HG02870 (cell line): ENCODE results near the gene PRRT1B.
A peak's percentile ranks its signal among the peaks of the same experiment; 100 is the strongest.
"Not testable (repeated sequence)": the region's sequence is repeated elsewhere in the genome, so short reads cannot be mapped to it uniquely, and the experiment has no call there.

Experiments used
- ATAC-seq: cut with Tn5 transposase; IDR thresholded peaks from one replicate; pipeline ENCODE4 v1.9.1; 2021; ENCODE audit warnings: mild to moderate bottlenecking, moderate library complexity; ENCODE audit not compliant: unreplicated experiment

The PRRT1B gene

DNA sequence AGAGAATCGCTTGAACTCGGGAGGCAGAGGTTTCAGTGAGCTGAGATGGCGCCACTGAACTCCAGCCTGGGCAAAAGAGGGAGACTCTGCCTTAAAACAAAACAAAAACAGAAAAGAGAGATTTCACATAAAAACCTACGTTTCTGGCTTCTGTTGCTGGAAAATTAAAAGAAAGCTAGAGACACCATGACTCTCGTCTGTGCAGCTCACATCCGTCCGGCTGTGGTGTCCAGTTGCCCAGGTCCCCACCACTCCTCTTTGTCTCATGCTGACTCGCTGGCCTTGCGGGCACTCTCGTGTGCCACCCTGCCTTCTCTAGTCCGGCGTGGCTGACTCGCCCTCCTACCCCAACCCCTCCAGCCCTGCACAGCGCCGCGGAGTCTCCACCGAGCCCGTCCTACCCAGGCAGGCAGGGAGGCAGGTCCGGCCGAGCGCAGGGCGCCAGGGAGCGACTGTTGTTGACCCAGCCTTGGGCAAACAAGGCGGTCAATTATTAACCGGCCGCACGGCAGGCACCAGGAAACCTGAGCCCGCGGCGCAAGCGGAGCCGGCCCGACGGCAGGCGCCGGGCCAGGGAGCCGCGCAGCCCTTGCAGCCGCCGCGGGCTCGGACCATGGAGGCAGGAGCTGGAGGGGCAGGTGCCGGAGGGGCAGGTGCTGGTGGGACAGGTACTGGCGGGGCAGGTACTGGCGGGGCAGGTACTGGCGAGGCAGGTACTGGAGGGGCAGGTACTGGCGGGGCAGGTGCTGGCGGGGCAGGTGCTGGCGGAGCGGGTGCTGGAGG, at the start of gene PRRT1B:
PRRT1B (plus strand) TSS at position 521 of the 783 bp plus-strand sequence; CDS start at position 614, 93 bp downstream.
- ATAC-seq: no peak

DNA sequence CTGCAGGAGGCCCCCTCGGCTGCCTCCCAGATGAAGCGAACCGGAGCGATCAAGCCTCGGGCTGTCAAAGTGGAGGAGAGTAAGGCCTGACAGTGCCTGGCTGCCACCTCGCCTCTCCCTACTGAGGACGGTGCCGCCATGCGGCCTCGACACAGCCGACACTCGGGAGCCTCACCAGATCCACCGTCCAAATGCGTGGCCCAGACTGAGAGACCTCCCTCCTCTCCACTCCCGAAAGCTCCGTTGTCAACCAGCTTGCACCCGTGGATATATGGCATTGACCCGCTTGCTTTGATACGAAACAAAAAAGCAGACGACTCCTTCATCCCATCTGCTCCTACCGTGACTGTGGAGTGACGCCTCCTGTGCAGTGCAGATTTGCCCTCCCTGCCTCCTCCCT, 49.5 kb upstream of the PRRT1B start:
- ATAC-seq: no peak

DNA sequence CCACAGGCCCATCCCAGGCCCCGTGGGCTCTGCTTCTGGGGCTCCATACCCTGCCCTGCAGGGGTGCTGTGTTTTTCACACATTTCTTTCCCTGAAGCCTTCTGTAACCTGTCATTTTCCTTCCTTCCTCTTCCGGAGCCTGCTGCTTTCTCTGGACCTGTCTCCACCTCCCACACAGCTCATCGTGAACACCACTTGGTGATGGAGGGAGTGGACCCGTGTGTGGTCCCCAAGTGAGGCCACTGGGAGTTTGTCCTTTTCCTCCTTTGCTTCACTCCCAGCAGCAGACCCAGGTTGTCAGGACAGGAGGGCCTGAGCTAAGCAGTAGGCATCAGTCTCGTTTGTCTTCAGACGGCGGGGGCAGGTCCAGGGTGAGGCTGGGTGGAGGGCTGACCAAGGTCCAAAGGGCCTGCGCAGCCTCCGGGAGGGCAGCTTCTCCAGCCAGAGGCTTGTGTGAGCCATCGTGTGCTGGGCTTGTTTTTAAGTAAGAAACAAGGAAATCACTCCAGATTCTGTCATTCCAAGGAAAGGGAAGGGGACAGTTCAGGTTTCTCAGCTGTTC, 48.4 kb upstream of the PRRT1B start:
- ATAC-seq: no peak

DNA sequence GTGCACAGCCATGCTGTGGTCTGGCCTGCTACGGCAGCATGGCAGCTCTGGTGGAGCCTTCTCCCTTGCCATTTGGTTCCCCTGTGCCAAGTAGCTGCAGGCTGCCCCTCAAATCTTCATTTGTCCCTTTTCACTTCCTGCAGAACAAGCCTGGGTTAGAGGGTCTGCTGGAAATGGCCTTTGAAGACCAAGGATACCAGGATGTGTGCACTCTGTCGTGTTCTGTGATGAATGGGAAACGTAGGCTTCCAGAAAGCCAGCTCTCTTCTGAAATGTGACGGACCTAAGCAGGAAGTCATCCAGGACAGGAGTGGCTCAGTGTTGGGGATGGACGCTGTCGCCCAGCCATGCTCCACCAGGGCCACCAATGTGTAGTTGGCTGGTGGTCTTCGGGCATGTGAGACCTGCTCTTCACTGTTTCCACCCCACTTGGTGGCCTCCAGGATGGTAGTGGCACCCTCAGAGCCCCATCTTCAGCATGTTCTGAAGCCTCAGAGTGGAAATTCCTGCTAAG, 46.0 kb upstream of the PRRT1B start:
- no peak for ATAC-seq

DNA sequence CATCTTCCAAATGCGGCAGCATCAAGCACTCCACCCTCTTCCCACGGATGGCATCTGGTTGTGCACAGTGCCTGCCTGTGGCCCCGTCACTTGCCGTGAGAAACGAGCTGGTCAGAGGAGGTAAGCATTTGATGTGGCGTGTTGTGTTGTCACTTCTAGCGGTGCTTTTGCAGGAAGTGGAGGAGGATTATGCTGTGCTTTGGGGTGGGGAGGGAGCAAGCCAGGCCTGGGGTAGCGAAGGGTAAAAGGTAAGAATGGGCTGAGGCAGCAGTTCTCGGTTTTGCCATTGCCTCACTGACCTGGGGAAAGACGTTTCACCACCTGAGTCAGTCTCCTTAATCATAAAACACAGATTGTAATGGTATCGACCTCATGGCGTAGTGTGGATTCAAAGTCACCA, 44.9 kb upstream of the PRRT1B start:
- ATAC-seq: no peak

DNA sequence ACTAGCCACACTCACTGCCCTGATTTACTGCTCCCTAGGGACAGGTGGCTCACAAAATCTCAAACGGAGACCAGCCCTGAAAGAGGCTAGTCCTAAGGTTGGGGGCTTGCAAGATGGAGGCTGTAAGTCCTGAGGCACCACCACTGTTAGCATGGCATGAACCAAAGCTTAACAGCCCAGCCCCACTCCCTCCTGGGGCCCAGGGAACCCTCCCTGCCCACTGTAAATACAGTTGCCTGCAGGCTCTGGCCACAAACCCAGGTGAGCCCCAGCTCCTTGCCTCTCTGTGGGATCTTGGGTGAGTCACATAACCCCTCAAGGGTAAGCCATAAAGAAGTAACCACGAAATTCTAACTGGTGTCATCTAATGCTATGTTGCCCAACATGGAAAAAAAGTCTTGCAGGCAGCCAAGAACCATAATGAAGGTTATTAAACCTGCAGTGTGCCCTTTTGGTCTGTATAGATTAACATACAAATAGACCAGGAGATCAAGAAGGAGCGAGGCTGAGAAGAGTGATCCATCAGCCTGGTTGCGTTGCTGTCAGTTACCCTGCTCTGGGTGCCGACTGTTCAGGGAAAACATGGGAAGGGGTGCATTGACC, 44.3 kb upstream of the PRRT1B start:
- ATAC-seq: no peak

DNA sequence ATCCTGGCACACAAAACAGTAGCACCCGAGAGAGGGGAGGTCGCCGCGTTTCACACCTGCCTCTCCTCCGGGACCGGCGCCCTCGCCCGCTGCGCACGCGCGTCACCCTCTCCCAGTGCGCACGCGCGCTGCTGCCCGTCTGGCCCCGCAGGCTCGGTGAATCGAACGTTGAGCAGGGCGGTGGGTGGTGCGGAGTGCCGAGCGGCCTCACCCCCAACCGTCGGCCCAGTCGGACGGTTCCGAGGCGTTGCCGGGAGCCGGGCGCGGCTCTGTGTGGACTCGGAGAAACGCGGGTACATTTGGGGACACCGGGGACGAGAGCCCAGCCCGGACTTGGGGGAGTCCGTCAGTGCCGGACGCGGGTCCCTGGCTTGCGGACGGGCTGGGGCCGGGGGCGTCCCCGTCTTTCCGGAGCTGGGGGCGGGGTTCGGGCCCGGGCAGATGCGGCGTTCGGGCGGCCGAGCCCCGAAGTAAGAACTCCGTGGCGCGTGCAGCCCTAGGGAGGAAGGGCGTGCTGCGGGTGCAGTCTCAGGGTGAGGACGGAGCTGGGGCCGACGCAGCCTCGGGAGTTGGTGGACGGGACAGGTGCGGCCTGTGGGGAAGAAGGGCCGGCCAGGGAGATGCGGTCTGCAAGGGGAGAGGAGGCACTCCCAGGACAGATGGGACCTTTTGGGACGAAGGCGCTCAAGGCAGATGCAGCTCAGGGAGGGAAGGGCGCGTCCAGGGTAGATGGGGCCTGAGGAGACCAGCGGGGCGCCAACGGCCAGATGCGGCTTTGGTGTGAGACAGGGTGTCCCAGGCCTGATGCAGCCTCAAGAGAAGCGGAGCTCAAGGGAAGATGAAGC, 42.3 kb upstream of the PRRT1B start, which contains the start of gene POMT1:
POMT1 (plus strand) TSS at position 138 of the 845 bp plus-strand sequence. CDS start 1,301 bp downstream, outside the sequence.
- ATAC-seq: peak; percentile 81

DNA sequence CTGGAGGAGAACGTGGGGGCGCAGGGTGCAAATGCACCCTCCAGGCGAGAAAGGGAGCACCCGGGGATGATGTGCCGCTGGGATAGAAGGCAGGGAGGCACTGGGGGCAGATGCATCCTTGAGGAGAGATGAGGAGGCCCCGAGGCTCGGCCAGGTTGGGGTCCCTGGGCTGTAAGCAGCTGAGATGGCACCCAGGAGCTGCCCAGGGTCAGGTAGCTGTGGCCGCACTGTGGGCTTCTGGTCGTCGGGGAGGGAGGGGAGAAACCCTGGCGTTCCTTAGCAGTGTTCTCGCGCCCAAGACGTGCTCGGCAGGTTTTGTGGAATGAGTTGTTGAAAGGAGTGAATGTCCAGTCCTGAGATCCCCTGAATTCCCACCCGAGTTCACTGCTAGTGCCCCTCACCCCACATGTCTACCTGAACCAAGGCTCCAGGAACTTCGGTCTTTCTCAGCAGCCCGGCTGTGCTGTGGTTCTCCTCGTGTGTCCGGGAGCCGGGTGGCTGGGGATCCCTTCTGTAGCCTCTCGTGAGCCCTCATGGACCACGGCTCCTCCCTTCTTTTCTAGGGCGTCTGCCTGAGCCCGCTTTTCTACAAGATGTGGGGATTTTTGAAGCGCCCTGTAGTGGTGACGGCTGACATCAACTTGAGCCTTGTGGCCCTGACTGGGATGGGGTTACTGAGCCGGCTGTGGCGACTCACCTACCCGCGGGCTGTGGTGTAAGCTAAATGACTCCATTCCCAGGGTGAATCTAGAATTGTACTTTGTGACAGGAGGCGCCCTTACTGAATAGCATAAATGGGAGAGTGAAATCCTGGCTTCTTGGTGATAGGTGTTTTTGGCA, 41.5 kb upstream of the PRRT1B start:
- no peak for ATAC-seq

DNA sequence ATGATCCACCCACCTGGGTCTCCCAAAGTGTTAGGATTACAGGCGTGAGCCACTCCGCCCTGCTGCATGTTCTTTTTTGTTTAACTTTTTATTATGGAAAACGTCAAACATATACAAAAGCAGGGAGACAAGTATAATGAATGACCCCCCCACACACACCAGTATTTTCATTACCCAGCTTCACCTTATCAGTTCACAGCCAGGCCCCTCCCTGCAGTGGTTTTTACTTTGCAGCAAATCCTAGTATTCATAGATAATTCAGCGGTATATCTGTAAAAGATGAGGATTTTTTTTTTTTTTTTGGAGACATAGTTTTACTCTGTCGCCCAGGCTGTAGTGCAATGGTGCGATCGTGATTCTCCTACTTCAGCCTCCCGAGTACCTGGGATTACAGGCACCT, 40.3 kb upstream of the PRRT1B start:
- no peak for ATAC-seq

DNA sequence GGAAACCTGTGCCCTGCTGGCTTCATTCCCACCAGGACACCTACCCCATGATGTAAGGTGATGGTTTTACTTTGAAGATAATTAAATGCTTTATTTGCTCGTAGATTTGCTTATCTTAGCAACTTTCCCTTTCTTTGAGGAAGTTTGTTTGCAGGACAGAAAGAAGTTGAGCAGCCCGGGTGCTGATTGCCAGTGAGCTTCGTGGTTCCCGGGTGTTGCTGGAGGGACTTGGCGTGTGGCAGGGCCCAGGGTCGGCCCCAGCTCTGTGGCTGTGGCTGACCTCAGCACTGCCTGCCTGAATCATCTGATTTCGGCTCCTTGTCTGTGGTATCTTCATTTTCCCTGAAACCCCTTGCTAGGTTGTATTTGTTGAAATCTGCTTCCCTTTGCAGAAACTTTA, 33.9 kb upstream of the PRRT1B start:
- ATAC-seq: no peak

DNA sequence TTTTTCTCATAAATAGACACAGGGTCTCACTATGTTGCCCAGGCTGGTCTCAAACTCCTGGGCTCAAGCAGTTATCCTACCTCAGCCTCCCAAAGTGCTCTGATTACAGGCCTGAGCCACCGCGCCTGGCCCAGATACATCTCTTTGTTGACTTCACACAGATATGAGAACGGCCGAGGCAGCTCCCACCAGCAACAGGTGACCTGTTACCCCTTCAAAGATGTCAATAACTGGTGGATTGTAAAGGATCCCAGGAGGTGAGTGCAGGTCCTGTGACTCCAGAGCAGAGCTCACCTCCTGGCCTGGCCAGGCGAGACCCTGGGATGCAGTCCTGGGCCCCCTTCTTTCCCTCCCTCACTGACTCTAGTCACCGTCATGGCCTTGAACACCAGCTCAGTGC, 33.4 kb upstream of the PRRT1B start:
- ATAC-seq: no peak

DNA sequence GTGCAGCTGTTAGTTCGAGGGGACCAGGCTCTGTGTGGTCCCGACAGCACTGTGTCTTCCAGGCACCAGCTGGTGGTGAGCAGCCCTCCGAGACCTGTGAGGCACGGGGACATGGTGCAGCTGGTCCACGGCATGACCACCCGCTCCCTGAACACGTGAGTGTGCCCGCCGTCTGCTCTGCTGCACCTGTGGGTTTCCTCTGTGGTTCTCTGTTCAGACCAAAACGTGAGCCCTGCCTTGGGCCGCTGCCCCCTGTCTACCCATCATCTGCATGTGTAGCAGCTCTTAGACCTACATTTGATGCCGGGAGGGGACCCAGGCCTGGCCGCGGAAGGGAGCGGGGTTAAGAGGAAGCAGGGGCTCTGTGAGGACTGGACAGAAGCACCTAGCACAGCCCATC, 32.1 kb upstream of the PRRT1B start:
- ATAC-seq: no peak

DNA sequence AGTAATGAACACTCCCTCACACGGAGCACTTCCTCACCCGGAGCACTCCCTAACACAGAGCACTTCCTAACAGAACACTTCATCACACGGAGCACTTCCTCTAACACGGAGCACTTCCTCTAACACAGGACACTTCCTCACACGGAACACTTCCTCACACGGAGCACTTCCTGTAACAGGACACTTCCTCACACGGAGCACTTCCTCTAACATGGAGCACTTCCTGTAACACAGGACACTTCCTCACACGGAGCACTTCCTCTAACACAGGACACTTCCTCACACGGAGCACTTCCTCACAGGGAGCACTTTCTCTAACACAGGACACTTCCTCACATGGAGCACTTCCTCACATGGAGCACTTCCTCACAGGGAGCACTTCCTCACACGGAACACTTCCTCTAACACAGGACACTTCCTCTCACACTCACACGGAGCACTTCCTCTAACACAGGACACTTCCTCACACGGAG, 29.7 kb upstream of the PRRT1B start:
- ATAC-seq: not testable (repeated sequence)

DNA sequence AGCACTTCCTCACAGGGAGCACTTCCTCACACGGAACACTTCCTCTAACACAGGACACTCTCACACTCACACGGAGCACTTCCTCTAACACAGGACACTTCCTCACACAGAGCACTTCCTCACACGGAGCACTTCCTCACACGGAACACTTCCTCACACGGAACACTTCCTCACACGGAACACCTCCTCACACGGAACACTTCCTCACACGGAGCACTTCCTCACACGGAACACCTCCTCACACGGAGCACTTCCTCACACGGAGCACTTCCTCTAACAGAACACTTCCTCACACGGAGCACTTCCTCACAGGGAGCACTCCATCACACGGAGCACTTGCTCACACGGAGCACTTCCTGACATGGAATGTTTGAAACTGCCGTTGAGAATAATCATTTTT, 29.2 kb upstream of the PRRT1B start:
- ATAC-seq: no peak

DNA sequence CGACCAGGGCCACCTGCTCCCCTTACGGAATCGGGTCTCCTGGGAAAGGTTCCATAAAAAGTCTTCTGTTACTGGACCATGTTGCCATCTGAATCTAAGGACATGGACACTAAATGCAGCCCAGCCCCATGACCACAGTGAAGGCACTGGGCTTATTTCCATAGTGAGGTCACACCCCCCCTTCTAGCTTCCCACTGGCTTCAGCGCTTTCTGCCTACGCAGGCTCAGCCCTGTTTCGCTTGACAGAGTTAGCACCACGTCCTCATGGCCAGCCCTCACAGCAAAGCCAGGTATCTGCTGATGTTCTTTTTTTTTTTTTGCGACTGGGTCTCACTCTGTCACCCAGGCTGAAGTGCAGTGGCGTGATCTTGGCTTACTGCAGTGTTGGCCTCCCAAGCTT, 28.4 kb upstream of the PRRT1B start:
- ATAC-seq: no peak

DNA sequence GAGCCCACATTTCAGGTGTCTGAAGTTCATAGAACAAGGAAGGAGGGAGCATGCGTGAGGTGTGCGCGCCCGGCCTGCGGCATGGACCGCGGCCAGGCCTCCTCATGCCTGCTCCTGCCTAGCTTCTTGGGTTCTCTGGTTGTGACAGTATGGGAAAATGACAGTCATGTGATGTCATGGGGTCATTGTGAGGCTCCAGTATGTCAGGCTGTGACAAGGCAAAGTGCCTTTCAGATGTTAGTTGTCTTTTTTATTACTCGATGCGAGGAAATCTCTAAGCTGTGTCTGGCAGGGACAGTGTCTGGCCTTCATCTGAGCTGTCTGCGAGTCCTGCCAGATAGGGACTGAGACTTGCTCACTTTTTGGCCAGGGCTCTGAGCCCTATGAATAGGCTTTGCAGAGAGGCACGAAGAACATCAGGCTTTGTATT, 27.5 kb upstream of the PRRT1B start:
- ATAC-seq: no peak

DNA sequence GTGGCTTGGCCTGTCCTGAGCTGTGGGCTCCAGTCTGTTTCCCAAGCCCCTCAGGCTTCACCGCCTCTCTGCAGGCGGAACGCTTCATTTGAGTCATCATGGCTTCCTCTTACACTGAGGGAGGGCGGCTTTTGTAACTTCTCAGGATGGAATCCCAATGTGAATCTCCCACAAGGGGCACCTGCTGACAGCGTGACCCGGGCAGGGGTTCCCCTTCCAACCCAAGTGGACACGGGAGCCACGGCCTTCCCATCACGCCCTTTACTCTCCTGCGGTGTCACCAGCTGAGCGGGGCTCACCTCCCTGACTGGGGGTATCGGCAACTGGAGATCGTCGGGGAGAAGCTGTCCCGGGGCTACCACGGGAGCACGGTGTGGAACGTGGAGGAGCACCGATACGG, 26.8 kb upstream of the PRRT1B start:
- no peak for ATAC-seq

DNA sequence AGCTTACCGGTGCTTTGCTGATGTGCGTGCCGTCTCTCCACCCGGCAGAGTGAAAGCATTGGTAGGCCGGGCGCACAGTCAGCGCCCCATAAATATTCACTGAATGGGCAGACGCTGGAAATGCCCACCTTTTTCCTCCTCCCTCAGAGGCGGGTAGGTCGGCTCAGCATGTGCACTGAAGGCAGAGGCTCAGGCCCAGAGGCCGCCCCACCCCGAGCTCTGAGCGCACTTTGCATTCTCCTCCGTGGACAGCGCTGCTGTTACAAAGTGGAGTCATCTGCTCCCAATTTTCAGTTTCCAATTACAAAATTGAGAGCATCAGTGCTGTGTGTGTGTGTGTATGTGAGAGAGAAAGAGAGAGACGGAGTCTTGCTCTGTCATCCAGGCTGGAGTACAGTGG, 24.8 kb upstream of the PRRT1B start:
- no peak for ATAC-seq

DNA sequence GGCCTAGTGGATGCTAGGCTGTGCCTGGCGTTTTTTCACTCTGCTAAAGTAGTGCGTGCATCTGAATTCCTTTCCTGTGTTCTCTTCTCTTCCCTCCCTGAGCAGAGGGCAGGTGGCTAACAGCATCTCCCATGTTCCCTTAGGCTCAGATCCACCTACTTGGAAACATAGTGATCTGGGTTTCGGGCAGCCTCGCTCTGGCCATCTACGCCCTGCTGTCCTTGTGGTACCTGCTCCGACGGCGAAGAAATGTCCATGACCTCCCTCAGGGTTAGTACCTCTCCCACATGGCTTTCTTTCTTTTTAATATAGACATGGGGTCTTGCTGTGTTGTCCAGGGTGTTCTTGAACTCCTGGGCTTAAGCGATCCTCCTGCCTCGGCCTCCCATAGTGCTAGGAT, 24.1 kb upstream of the PRRT1B start:
- ATAC-seq: no peak

DNA sequence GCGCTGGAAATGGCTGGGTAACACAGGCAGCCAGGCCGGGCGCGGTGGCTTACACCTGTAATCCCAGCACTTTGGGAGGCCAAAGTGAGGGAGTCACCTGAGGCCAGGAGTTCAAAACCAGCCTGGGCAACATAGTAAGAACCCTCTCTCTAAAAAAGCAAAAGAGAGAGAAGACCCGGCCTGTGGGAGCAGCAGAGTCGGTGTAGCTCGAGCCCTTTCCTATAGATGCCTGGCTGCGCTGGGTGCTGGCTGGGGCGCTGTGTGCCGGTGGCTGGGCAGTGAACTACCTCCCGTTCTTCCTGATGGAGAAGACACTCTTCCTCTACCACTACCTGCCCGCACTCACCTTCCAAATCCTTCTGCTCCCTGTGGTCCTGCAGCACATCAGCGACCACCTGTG, 23.5 kb upstream of the PRRT1B start:
- ATAC-seq: no peak
